RWPE2 (cell line): ENCODE data around the gene KCND2.
"Not testable (repeated sequence)": the region's sequence is repeated elsewhere in the genome, so short reads cannot be mapped to it uniquely, and the experiment has no call there.

Source experiments
- ATAC-seq: fragments of 200-7000 bp; cut with Tn5 transposase; 3 replicates; pipeline ENCODE4 v1.9.1; 2021; ENCODE audit warnings: low read depth
- DNase-seq: peaks from one replicate; pipeline ENCODE4 v3.0.0-alpha.2; 2020; ENCODE audit warnings: low spot score
- H3K27ac ChIP-seq: fragments of 450-650 bp; 2 replicates; pipeline ENCODE4 v1.5.1; 2017; ENCODE audit warnings: mild to moderate bottlenecking; ENCODE audit not compliant: poor library complexity, severe bottlenecking
- H3K27me3 ChIP-seq: fragments of 250-450 bp; sonication (Bioruptor Pico); 2 replicates; pipeline ENCODE4 v1.5.1; 2021; ENCODE audit warnings: mild to moderate bottlenecking, moderate library complexity; ENCODE audit not compliant: insufficient read depth, poor library complexity, severe bottlenecking
- H3K36me3 ChIP-seq: fragments of 250-450 bp; sonication (Bioruptor Pico); 2 replicates; pipeline ENCODE4 v1.5.1; 2020; ENCODE audit warnings: low read depth, mild to moderate bottlenecking, moderate library complexity
- H3K4me1 ChIP-seq: fragments of 250-450 bp; sonication (Bioruptor Pico); 2 replicates; pipeline ENCODE4 v1.5.1; 2021; ENCODE audit warnings: mild to moderate bottlenecking, moderate library complexity; ENCODE audit not compliant: insufficient read depth, poor library complexity, severe bottlenecking
- H3K4me3 ChIP-seq: fragments of 250-450 bp; sonication (Bioruptor Pico); 2 replicates; pipeline ENCODE4 v1.5.1; 2021; ENCODE audit warnings: mild to moderate bottlenecking, moderate library complexity; ENCODE audit not compliant: severe bottlenecking
- H3K9me3 ChIP-seq: fragments of 250-450 bp; sonication (Bioruptor Pico); 2 replicates; pipeline ENCODE4 v1.5.1; 2021; ENCODE audit warnings: mild to moderate bottlenecking, moderate library complexity; ENCODE audit not compliant: severe bottlenecking
- TF ChIP-seq, protein P1 (sequence below): fragments of 450-650 bp; IDR thresholded peaks from one replicate; pipeline ENCODE4 v1.5.1; 2017; ENCODE audit warnings: mild to moderate bottlenecking, moderate library complexity; ENCODE audit not compliant: poor library complexity, severe bottlenecking

Gene KCND2

DNA sequence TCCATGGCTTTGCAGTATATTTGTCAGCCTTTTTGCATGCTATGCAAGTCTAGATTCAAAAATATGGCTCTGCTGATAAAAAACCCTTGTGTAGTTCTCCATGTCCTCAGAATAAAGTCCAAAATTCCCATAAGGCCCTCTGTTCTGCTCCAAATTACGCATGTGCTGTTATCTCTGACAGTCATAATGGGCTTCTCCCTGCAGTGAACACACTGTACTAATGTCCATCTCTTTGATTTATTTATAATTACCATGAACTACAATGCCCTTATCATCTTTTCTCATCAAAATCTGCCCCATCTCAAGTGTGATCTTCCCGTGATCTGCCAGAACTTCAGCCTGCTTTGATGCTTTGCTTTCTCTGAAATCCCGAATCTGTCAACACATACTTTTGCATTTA is 497.2 kb downstream of the KCND2 start:
- no peaks in the 10 kb centered on the region for H3K36me3 ChIP-seq
- TF ChIP-seq, protein P1, sequence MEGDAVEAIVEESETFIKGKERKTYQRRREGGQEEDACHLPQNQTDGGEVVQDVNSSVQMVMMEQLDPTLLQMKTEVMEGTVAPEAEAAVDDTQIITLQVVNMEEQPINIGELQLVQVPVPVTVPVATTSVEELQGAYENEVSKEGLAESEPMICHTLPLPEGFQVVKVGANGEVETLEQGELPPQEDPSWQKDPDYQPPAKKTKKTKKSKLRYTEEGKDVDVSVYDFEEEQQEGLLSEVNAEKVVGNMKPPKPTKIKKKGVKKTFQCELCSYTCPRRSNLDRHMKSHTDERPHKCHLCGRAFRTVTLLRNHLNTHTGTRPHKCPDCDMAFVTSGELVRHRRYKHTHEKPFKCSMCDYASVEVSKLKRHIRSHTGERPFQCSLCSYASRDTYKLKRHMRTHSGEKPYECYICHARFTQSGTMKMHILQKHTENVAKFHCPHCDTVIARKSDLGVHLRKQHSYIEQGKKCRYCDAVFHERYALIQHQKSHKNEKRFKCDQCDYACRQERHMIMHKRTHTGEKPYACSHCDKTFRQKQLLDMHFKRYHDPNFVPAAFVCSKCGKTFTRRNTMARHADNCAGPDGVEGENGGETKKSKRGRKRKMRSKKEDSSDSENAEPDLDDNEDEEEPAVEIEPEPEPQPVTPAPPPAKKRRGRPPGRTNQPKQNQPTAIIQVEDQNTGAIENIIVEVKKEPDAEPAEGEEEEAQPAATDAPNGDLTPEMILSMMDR, result no peak
- H3K27me3 ChIP-seq, result no peaks in the 10 kb centered on the region
- no peak overlapping the region for H3K27ac ChIP-seq
- no peaks in the 10 kb centered on the region for H3K4me1 ChIP-seq
- DNase-seq (no peak), ATAC-seq (no peak)
- no peak overlapping the region for H3K4me3 ChIP-seq
- no peaks in the 10 kb centered on the region for H3K9me3 ChIP-seq

- DNase-seq (no peak), ATAC-seq (no peak)
- no peaks in the 10 kb centered on the region for H3K4me1 ChIP-seq
- no peaks in the 10 kb centered on the region for H3K27me3 ChIP-seq
- no peak overlapping the region for H3K27ac ChIP-seq
- H3K9me3 ChIP-seq, result no peaks in the 10 kb centered on the region
- H3K4me3 ChIP-seq, result no peak overlapping the region
- TF ChIP-seq, protein P1, result no peak
- H3K36me3 ChIP-seq, result no peaks in the 10 kb centered on the region
These were observed 501.5 kb downstream of the KCND2 start for GRCh38 chr7:120774481-120774880.

GRCh38 chr7:120775755-120776154 is 502.8 kb downstream of the KCND2 start:
- TF ChIP-seq, protein P1, result no peak
- no peak for DNase-seq
- Histone ChIP-seq H3K4me3 (no peak overlapping the region), H3K27me3 (no peaks in the 10 kb centered on the region), H3K9me3 (no peaks in the 10 kb centered on the region), H3K36me3 (no peaks in the 10 kb centered on the region), H3K4me1 (no peaks in the 10 kb centered on the region), H3K27ac (no peak overlapping the region)
- no peak for ATAC-seq

- ATAC-seq, H3K4me3 ChIP-seq, H3K4me1 ChIP-seq, H3K27ac ChIP-seq, H3K27me3 ChIP-seq, DNase-seq, H3K36me3 ChIP-seq, H3K9me3 ChIP-seq: not testable (repeated sequence)
These were observed 506.1 kb downstream of the KCND2 start for GRCh38 chr7:120779078-120779477.

DNA sequence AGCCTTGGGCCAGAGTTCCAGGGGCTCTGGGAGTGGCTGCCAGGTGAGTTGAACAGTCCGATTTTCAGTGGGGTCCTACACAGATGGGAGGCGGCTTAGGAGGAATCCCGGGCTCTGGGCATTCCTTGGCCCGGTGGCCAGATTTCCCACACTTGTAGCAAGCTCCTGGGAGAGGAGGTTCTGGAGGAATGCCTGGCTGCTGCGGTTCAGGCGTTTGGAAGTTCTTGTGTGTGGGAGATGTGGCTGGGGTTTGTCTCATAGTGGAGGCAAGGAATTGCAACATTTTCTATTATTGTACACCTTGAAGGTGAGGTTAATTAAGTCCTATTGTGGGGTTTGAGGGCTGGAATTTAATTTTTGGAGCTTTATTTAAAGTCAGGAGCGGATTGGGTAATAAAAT is 507.5 kb downstream of the KCND2 start:
- not testable (repeated sequence) for H3K9me3 ChIP-seq, H3K27me3 ChIP-seq, H3K4me3 ChIP-seq, ATAC-seq, H3K4me1 ChIP-seq, DNase-seq, H3K27ac ChIP-seq, H3K36me3 ChIP-seq

DNA sequence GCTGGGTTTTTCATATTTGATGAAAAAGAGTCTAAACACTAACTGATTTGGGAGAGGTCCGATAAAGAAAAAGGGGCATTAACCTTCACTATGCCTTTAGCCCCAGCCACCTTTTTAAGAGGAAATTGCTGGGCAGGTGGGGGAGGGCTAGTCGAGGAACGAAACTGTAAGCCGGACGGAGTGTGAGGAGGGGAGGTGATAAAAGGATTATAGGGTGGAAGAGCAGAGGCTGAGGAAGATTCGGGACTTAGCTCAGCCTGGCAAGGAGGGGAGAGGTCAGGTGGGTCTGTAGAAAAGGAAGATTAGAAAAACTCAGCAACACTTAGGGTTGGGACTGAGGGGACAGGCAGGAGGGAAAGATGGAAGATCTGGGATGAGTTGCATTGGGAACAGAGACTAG is 508.0 kb downstream of the KCND2 start:
- ATAC-seq (no peak), DNase-seq (no peak)
- TF ChIP-seq, protein P1, result no peak
- Histone ChIP-seq H3K4me1 (no peaks in the 10 kb centered on the region), H3K36me3 (no peaks in the 10 kb centered on the region), H3K27me3 (no peaks in the 10 kb centered on the region), H3K4me3 (no peak overlapping the region), H3K9me3 (no peaks in the 10 kb centered on the region), H3K27ac (no peak overlapping the region)

- H3K4me1 ChIP-seq, ATAC-seq, DNase-seq, H3K9me3 ChIP-seq, H3K27me3 ChIP-seq, H3K36me3 ChIP-seq, H3K27ac ChIP-seq, H3K4me3 ChIP-seq: not testable (repeated sequence)
These were observed 508.9 kb downstream of the KCND2 start for GRCh38 chr7:120781924-120782323.
